Omental fat pad (tissue), 4 donors: Measurements from ENCODE around the gene HDAC1. TPM values are rescaled to one million over a fixed set of nuclear protein-coding genes. Genes with fewer than 3 reads are reported as not detected.

Experiments
- ATAC-seq: fragments of 150-250 bp; one replicate; pipeline ENCODE4 v1.9.1; 2016; ENCODE audit warnings: mild to moderate bottlenecking, moderate library complexity; ENCODE audit not compliant: low FRiP score
- DNase-seq: peaks from one replicate; pipeline ENCODE4 v3.0.0-alpha.2; 2019; ENCODE audit warnings: low spot score
- CTCF ChIP-seq, 3 donors: fragments of 450-650 bp; IDR thresholded peaks; one replicate each; pipeline ENCODE4 v1.5.1; 2016 to 2017; ENCODE audit warnings: antibody characterized with exemption in 3 of 3, mild to moderate bottlenecking in 3 of 3, moderate library complexity in 2 of 3
- total RNA-seq, 4 donors: library from RNA; depleted of rRNA; stranded (reverse); fragments of >200 nt; gene quantifications; one replicate each; pipeline ENCODE4 v1.1.0, GENCODE V29; 2016

Gene HDAC1
- total RNA-seq, 4 donors from 2014 or later = 32.3 to 52.6 (median 39.5) TPM

DNA sequence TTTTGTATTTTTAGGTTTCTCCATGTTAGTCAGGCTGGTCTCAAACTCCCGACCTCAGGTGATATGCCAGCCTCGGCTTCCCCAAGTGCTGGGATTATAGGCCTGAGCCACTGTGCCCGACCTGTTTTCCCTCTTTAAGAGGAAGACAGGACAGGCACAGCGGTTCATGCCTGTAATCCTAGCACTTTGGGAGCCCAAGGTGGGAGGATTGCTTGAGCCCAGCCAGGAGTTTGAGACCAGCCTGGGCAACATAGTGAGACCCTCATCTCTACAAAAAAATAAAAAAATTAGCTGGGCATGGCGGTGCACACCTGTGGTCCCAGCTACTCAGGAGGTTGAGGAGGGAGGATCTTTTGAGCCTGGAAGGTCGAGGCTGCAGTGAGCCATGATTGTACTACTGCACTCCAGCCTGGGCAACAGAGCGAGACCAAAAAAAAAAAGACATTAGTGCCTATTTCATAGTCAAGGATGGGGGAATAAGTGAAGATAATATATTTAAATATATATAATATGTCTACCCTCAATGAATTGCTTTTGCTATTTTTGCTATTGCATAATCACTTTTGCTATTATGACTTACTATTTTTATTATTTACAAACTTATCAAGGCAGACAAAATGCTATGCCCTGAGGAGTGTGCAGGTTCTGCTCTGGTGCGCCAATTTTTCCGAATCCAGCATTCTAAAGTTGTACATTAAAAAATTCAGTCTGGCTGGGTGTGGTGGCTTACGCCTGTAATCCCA is 26.4 kb downstream of the HDAC1 start:
- TF ChIP-seq CTCF (IDR thresholded peaks at IDR 0.05) = no peak
- ATAC-seq = no peak
- no peak for DNase-seq

DNA sequence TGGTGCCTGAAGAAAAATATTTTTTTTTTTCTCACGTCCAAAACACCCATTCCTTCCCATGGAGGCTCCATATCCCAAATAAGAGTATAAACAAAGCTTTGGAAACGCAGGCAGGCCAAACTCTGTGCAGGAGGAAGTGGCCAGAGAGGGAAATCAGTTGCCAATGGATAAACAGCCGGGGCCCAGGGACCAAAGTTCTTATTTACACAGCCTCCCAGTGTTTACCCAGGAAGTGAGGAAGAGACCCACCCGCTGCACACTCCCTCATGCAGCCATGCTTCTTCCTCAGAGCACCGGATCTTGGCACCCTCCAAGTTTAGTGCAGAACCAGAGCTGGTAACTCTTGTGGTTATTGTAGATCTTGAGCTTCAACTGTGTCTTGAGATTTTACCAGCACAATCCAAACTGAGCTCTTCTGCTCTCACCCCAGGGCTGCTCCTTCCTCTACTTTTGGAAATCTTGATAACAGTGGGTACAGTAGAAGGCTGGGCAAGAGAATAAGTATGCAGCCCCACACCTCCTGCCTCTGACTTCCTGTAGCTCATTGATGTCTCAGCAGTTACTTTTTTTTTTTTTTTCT is 29.9 kb downstream of the HDAC1 start:
- ATAC-seq = no peak
- no peak for DNase-seq
- no peak for TF ChIP-seq CTCF (IDR thresholded peaks at IDR 0.05)

- no peak for TF ChIP-seq CTCF (IDR thresholded peaks at IDR 0.05)
- DNase-seq (no peak), ATAC-seq (no peak)
Observed at GRCh38 chr1:32327204-32327603, 35.3 kb downstream of the HDAC1 start.

DNA sequence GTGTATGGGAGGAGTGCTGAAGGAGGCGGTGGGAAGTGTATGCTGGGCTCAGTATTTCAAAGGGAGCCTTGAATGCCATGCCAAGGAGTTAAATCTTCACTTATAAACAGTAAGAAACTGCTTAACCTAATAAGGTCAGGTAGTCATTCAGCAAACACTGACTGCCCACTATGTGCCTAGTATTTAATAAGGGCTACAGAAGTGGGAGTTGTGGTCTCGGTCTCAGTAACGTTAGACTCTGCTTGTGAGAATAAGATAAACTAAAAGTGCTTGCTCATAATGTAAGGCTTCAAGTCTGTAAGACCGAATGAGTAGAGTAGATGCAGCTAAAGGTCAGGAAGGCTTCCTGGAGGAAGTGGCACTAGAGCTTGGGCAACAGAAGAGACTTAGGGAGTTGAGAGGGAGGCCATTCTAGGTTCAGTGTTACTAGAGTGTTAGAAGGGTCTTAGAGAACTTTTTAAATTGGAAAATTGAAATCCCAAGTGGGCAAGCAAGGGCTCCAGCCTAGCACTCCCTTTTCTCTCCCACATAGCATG is 38.1 kb downstream of the HDAC1 start:
- ATAC-seq (no peak), DNase-seq (no peak)
- no peak for TF ChIP-seq CTCF (IDR thresholded peaks at IDR 0.05)

DNA sequence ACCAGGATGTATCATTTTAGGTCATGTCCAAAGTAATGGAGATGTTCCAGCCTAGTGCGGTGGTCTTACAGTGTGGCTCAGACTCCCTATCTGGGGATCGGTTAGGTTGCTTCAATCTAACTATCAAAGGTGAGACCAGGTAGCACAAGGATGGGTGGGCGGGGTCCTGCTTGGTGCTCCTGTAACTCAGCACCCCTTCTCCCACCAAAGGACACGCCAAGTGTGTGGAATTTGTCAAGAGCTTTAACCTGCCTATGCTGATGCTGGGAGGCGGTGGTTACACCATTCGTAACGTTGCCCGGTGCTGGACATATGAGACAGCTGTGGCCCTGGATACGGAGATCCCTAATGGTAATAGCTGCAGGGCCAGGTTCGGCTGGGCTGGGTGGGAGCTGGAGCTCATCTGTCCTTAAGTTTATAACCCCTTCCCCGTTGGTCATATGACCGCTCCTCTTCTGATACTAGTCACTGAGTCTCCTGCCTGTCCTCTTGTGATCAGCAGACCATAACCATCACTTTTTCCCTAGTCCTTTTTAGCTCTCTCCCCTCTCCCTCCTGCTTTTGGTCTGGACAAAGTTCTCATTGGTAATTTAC is 38.8 kb downstream of the HDAC1 start:
- no peak for TF ChIP-seq CTCF (IDR thresholded peaks at IDR 0.05)
- ATAC-seq = no peak

DNA sequence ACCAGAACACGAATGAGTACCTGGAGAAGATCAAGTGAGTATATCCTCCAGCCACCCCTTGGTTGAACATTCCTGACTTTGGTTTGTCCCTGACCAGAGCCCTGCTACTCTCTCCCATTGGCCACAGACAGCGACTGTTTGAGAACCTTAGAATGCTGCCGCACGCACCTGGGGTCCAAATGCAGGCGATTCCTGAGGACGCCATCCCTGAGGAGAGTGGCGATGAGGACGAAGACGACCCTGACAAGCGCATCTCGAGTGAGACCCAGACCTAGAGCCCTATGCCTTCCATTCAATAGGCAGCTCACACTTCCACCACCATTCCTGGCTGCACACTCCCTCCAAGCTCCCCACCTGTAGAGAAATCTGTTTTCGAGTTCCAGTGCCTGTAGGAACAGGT is 39.7 kb downstream of the HDAC1 start:
- DNase-seq (no peak), ATAC-seq (no peak)
- TF ChIP-seq CTCF (IDR thresholded peaks at IDR 0.05) = no peak

More for the DNA sequence above, 38.8 kb downstream of the HDAC1 start:
- no peak for DNase-seq
